T-helper 1 cell treated with Interleukin-12 subunit alpha and Interleukin-12 subunit beta and Interleukin-4 antibody, amounts not matched to agents 30 μg/mL and 1 μg/mL, for 36 hours (primary cell): ENCODE measurements around the gene B4GALNT3.
"Not testable (repeated sequence)": the region's sequence is repeated elsewhere in the genome, so short reads cannot be mapped to it uniquely, and the experiment has no call there.

Source experiments
- H3K27ac Mint-ChIP-seq: one replicate; pipeline ENCODE4 v1.8.0; 2021; ENCODE audit warnings: mild to moderate bottlenecking, mixed read lengths
- H3K27me3 Mint-ChIP-seq: one replicate; pipeline ENCODE4 v1.8.0; 2021; ENCODE audit warnings: low read depth, mixed read lengths
- H3K36me3 Mint-ChIP-seq: one replicate; pipeline ENCODE4 v1.8.0; 2021; ENCODE audit warnings: low read depth, mixed read lengths
- H3K4me1 Mint-ChIP-seq: one replicate; pipeline ENCODE4 v1.8.0; 2021; ENCODE audit warnings: low read depth, mixed read lengths
- H3K4me3 Mint-ChIP-seq: one replicate; pipeline ENCODE4 v1.8.0; 2021; ENCODE audit warnings: mild to moderate bottlenecking, moderate library complexity, mixed read lengths
- H3K9me3 Mint-ChIP-seq: one replicate; pipeline ENCODE4 v1.8.0; 2021; ENCODE audit warnings: mixed read lengths

B4GALNT3 gene

GRCh38 chr12:459430-460258, at the start of gene B4GALNT3:
B4GALNT3 (plus strand) TSS chr12:459939; CDS start chr12:460377, 438 bp downstream.
- no peak within 1 kb of the TSS for H3K27ac Mint-ChIP-seq
- H3K4me1 Mint-ChIP-seq: peaks cover 7% of the 10 kb centered on the region
- H3K27me3 Mint-ChIP-seq: peaks cover 79% of the 10 kb centered on the region
- peak within 1 kb of the TSS; percentile 69 for H3K4me3 Mint-ChIP-seq
- H3K9me3 Mint-ChIP-seq: no peaks in the 10 kb centered on the region
- peaks cover 1% of the 10 kb centered on the region for H3K36me3 Mint-ChIP-seq

GRCh38 chr12:414859-415258, 44.9 kb upstream of the B4GALNT3 start:
- no peaks in the 10 kb centered on the region for H3K4me1 Mint-ChIP-seq
- no peaks in the 10 kb centered on the region for H3K9me3 Mint-ChIP-seq
- H3K27me3 Mint-ChIP-seq: no peaks in the 10 kb centered on the region
- H3K36me3 Mint-ChIP-seq: peaks cover 19% of the 10 kb centered on the region
- H3K4me3 Mint-ChIP-seq: no peak overlapping the region
- no peak overlapping the region for H3K27ac Mint-ChIP-seq

- Mint-ChIP-seq H3K36me3 (peaks cover 23% of the 10 kb centered on the region), H3K4me3 (no peak overlapping the region), H3K9me3 (no peaks in the 10 kb centered on the region), H3K27me3 (no peaks in the 10 kb centered on the region), H3K27ac (no peak overlapping the region), H3K4me1 (no peaks in the 10 kb centered on the region)
Measured at GRCh38 chr12:418432-418831, 41.3 kb upstream of the B4GALNT3 start.

GRCh38 chr12:422526-422925, 37.2 kb upstream of the B4GALNT3 start:
- Mint-ChIP-seq H3K36me3 (peaks cover 14% of the 10 kb centered on the region), H3K4me3 (no peak overlapping the region), H3K27me3 (no peaks in the 10 kb centered on the region), H3K27ac (peak overlapping the region; percentile 31), H3K4me1 (no peaks in the 10 kb centered on the region), H3K9me3 (no peaks in the 10 kb centered on the region)

GRCh38 chr12:435737-436136, 24.0 kb upstream of the B4GALNT3 start:
- not testable (repeated sequence) for H3K9me3 Mint-ChIP-seq, H3K4me1 Mint-ChIP-seq, H3K27ac Mint-ChIP-seq, H3K27me3 Mint-ChIP-seq, H3K4me3 Mint-ChIP-seq
- H3K36me3 Mint-ChIP-seq: peaks cover 20% of the 10 kb centered on the region

- Mint-ChIP-seq H3K4me3 (no peak overlapping the region), H3K27me3 (no peaks in the 10 kb centered on the region), H3K27ac (no peak overlapping the region), H3K36me3 (peaks cover 5% of the 10 kb centered on the region), H3K9me3 (no peaks in the 10 kb centered on the region), H3K4me1 (no peaks in the 10 kb centered on the region)
Measured at GRCh38 chr12:442235-442884, 17.4 kb upstream of the B4GALNT3 start.

- Mint-ChIP-seq H3K4me1 (no peaks in the 10 kb centered on the region), H3K27me3 (peaks cover 7% of the 10 kb centered on the region), H3K9me3 (no peaks in the 10 kb centered on the region), H3K36me3 (no peaks in the 10 kb centered on the region), H3K27ac (no peak overlapping the region), H3K4me3 (no peak overlapping the region)
Measured at GRCh38 chr12:447141-447540, 12.6 kb upstream of the B4GALNT3 start.

- H3K27me3 Mint-ChIP-seq: peaks cover 7% of the 10 kb centered on the region
- no peak overlapping the region for H3K4me3 Mint-ChIP-seq
- H3K4me1 Mint-ChIP-seq: peaks cover 2% of the 10 kb centered on the region
- no peak overlapping the region for H3K27ac Mint-ChIP-seq
- H3K36me3 Mint-ChIP-seq: no peaks in the 10 kb centered on the region
- H3K9me3 Mint-ChIP-seq: no peaks in the 10 kb centered on the region
Measured at GRCh38 chr12:449203-449602, 10.5 kb upstream of the B4GALNT3 start.

- Mint-ChIP-seq H3K4me1 (peaks cover 2% of the 10 kb centered on the region), H3K9me3 (no peaks in the 10 kb centered on the region), H3K4me3 (no peak overlapping the region), H3K27ac (no peak overlapping the region), H3K36me3 (no peaks in the 10 kb centered on the region), H3K27me3 (peaks cover 14% of the 10 kb centered on the region)
Measured at GRCh38 chr12:450438-450837, 9.3 kb upstream of the B4GALNT3 start.

- H3K4me3 Mint-ChIP-seq: no peak overlapping the region
- no peak overlapping the region for H3K27ac Mint-ChIP-seq
- peaks cover 36% of the 10 kb centered on the region for H3K27me3 Mint-ChIP-seq
- H3K4me1 Mint-ChIP-seq: peaks cover 2% of the 10 kb centered on the region
- no peaks in the 10 kb centered on the region for H3K36me3 Mint-ChIP-seq
- no peaks in the 10 kb centered on the region for H3K9me3 Mint-ChIP-seq
Measured at GRCh38 chr12:452667-453210, 7.0 kb upstream of the B4GALNT3 start.

- peaks cover 5% of the 10 kb centered on the region for H3K4me1 Mint-ChIP-seq
- peaks cover 1% of the 10 kb centered on the region for H3K36me3 Mint-ChIP-seq
- H3K9me3 Mint-ChIP-seq: no peaks in the 10 kb centered on the region
- H3K27me3 Mint-ChIP-seq: peaks cover 55% of the 10 kb centered on the region
- H3K27ac Mint-ChIP-seq: no peak overlapping the region
- H3K4me3 Mint-ChIP-seq: no peak overlapping the region
Measured at GRCh38 chr12:454833-455232, 4.9 kb upstream of the B4GALNT3 start.

GRCh38 chr12:455821-456220, 3.9 kb upstream of the B4GALNT3 start:
- Mint-ChIP-seq H3K27ac (no peak overlapping the region), H3K4me1 (peaks cover 6% of the 10 kb centered on the region), H3K4me3 (no peak overlapping the region)

GRCh38 chr12:457676-458075, 2.1 kb upstream of the B4GALNT3 start:
- H3K9me3 Mint-ChIP-seq: no peaks in the 10 kb centered on the region
- H3K36me3 Mint-ChIP-seq: peaks cover 1% of the 10 kb centered on the region
- peaks cover 67% of the 10 kb centered on the region for H3K27me3 Mint-ChIP-seq
- H3K4me3 Mint-ChIP-seq: no peak overlapping the region
- peaks cover 7% of the 10 kb centered on the region for H3K4me1 Mint-ChIP-seq
- H3K27ac Mint-ChIP-seq: no peak overlapping the region

More at GRCh38 chr12:455821-456220, 3.9 kb upstream of the B4GALNT3 start:
- H3K36me3 Mint-ChIP-seq: peaks cover 1% of the 10 kb centered on the region
- peaks cover 56% of the 10 kb centered on the region for H3K27me3 Mint-ChIP-seq
- H3K9me3 Mint-ChIP-seq: no peaks in the 10 kb centered on the region

GRCh38 chr12:459050-459429, 699 bp upstream of the B4GALNT3 start:
- Mint-ChIP-seq H3K9me3 (no peaks in the 10 kb centered on the region), H3K27me3 (peaks cover 80% of the 10 kb centered on the region), H3K27ac (no peak overlapping the region), H3K4me1 (peaks cover 7% of the 10 kb centered on the region), H3K36me3 (peaks cover 1% of the 10 kb centered on the region), H3K4me3 (peak overlapping the region; percentile 69)
